GM21381 (cell line): ENCODE data around the gene SLC7A7.
"Not testable (repeated sequence)": the region's sequence is repeated elsewhere in the genome, so short reads cannot be mapped to it uniquely, and the experiment has no call there.

ENCODE experiments used
- ATAC-seq: cut with Tn5 transposase; IDR thresholded peaks from one replicate; pipeline ENCODE4 v1.9.1; 2021; ENCODE audit warnings: mild to moderate bottlenecking, moderate library complexity; ENCODE audit not compliant: unreplicated experiment

Gene SLC7A7

DNA sequence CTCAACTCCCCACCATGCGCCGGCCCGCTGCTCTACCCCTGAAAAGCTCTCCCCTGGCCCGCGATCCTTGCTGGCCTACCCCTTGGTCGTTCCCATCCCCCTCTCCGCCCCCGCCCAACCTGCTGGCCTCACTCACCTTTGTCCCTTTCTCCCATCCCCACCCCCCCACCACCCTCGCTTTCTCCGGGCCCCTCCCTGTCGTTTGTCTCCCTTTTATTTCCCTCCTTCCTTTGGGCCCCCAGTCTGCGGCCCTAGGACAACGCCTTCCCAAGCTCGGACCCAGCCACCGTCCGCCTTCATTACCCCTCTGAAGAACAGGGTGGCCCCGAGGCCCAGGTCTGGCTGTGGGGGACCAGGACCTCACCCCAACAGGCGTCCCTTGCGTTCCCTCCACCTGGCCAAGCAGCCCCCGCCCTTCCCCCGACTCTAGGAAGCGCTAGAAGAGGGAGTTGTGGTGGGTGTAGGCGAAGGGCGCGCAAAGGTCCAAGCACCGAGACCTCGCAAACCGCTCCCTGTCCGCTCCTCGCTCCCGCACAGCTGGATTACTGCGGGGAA is 6.9 kb upstream of the SLC7A7 start:
- ATAC-seq: no peak

DNA sequence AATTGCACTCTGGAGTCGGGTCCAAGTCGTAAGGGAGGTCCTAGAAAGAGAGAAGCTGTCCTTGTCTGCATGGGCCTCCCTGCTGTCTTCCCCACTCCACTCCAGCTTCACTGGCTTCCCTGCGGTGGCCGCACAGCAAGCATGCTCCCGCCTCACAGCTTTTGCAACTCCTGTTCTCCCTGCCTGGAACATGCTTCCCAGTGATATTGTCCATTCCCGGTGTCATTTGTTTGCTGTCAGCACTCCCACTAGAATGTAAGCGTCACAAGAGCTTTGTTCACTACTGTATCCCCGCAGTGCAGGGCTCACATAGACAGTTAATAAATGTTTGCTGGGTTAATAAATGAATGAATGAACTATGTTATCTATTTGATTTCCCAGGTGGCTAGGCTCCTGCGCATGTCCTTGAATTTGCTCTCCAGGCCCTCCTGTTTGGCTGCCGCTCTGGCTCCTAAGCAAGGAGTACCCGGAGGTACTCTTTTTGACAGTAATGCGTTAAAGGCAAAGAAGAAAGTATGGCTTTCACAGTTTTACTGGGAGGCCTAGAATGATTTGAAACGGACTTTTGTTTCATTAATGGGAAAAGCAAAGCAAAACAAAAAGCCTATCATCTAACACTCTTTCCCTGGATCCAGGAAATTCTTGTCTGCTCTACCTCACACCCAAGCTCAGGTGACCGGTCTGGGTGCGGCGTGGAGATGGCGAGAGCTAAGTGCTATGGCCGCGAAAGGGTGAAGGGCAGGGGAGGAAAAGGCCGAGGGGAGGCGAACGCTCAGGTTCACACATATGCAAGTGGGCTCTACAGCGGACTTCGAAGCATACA is 6.2 kb upstream of the SLC7A7 start:
- no peak for ATAC-seq

DNA sequence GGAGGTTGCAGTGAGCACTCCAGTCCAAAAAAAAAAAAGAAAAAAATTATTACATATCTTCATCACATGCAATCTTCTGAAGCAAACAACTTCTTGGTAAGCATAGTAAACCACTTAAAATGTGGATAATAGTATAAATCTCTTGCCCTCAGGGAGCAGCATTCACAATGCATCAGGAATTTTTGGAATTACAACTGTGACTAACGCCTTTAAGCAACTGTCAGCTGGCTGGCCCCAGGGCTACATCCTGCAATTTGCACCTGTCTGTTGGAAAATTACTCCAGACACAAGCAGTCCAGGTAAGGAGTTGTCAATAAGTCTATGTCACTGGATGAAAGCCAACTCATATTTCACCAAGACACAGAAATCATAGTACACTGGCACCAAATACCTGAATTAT is 5.5 kb upstream of the SLC7A7 start:
- ATAC-seq: no peak

DNA sequence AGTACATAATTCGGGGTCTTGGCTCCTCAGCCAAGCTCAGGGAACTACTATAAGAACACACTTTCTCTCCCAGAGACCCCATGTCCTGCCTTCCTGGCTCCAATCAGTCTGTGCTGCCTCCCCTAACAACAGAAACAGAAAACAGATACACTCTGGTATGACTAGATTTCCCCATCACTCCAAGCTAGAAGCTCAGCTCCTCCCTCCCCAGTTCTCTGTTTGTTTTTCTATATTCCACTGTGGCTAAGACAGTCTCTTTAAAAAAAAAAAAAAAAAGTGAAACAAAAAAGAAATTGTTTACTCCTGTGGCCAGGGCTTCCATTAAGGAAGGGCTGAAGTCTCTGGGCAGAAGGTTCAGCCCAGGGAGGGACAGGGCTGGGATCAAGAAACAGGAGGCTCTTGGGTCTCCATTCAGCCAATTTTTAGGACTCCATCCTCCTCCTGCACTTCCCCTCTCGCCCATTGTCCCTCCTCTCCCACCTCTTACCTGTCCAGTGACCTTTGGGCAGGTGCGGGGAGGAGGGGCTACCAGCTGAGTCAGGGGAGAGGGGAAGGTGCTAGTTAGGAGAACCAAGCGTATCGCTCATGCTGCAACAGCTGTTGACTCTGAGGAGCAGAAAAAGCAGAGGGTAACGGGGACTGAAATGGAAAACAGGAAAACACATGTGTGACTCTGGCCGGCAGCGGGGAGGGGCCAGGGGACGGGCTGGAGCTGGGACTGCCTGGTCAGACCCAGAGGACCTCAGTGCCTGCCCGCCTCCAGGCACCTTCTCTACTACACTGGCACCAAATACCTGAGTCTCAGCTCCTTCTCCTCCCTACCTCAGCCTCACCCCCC is 4.1 kb upstream of the SLC7A7 start:
- ATAC-seq: no peak

DNA sequence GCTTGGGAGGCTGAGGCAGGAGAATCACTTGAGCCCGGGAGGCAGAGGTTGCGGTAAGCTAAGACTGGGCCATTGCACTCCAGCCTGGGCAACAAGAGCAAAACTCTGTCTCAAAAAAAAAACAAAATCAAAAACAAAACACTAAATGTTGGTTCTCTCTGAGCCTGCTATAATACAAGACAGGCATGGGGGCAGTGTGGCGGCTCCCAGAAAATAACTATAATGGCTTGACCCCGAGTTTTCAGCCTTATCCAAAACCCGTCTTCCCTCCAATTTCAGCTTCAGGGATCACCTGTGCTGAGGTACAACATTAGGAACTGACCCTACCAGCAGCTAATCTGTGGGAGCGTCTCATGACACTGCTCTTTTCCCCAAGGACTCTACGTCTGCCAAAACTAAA is 862 bp downstream of the SLC7A7 start:
- ATAC-seq: no peak

DNA sequence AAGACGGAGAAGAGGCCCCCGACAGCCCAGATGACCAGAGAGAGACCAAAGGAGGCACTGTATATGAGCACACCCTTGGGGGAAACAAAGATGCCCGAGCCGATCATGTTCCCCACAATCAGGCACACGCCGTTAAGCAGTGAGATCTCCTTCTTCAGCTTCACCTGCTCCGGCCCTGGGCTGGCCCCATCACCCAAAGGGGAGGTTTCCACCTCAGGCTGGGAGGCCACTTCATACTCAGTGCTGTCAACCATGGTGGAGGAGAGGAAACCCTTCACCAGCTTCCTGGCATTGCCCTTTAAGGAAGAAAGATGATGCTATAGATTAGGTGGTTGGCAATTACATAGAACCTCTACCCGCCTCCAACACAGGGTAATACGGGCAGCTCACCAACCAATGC is 2.1 kb downstream of the SLC7A7 start:
- ATAC-seq: no peak

DNA sequence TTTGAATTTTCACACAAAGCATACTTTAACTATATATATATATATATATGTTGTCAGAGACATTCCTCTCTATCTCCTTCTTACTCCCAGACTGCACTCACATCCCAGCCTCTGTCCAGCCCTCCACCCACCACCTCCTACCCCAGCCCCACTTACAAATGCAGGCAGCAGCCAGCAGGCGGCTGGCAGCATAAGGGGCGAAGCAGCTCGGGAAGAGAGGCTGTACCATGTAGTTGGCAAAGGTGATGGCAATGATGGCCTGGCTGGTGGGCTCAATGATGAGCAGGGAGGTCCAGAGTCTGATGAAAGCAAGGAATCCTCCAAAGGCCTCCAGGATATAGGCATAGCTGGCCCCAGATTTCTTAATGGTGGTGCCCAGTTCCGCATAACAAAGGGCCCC is 2.5 kb downstream of the SLC7A7 start:
- no peak for ATAC-seq

DNA sequence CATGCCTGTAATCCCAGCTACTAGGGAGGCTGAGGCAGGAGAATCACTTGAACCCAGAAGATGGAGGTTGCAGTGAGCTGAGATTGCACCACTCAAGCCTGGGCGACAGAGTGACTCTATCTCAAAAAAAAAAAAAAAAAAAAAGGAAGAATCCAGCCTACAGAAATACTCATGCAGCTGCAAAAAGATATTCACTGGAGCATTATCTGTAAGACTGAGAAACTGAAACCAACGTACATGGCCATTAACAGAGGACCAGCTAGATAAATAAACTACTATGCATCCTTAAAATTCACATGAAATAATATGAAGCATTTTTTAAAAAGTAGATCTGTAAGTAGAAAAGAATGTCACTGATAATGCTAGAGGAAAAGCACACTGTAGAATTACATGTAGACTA is 3.5 kb downstream of the SLC7A7 start:
- no peak for ATAC-seq

DNA sequence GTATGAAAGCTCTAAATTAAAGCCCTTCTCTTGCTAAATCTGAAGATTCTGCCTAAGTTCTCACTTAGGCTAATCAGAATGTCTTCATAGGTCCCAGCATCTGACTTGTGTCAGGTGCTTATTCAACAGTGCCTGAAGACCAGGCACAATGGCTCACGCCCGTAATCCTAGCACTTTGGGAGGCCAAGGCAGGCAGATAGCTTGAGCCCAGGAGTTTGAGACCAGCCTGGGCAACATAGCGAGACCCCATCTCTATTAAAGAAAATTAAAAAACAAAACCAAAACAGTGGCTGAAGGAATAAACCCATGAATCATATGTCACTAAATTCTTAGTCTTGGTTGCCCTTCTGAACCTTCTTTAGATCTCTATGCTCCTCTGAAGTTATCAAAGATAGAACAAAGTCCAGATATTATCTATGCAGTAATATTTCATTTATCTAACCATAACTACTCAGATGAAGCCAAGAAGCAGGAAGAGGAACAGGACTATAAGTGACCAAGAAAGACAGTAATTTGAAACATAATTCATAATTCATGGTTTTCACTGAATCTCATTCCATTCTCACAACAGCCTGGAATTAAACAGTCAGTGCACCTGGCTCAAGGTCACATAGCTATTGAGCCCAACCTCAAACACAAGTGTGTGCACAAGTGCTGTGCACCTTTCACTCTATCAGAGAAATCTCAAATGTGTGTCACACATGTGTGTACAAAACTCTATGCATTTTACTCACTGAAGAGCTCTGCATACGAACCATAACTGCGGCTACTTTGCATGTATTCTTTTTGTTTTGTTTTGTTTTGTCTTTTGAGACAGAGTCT is 6.6 kb downstream of the SLC7A7 start:
- no peak for ATAC-seq

DNA sequence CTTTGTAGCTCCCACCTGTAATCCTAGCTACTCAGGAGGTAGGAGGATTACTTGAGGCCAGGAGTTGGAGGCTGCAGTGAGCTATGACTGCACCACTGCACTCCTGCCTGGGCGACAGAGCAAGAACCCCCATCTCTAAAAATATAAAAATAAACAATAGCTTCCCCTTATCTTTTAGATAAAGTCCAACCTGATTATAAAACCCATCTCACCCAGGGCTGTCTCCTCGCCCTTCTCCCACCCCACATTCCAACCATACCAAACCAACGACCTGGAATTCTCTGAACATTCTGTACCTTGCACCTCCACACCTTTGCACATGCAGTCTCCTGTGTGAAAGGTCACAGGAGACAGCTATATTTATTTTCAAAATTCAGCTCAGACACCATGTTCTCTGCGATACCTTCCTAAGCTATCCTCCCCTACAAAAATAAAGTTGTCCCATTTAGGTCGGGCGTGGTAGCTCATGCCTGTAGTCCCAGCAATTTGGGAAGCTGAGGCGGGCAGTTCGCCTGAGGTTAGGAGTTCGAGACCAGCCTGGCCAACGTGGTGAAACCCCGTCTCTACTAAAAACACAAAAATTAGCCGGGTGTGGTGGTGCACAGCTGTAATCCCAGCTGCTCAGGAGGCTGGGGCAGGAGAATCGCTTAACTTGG is 7.7 kb downstream of the SLC7A7 start:
- ATAC-seq: no peak

DNA sequence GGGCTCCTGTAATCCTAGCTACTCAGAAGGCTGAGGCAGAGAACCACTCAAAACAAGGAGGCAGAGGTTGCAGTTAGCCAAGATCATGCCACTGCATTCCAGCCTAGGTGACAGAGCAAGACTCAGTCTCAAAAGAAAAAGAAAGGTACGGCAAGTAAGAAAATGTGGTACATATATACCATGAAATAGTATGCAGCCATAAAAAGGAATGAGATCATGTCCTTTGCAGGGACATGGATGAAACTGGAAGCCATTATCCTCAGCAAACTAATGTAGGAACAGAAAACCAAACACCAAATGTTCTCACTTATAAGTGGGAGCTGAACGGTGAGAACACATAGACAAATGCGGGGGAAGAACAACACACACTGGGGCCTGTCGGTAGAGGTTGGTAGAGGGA is 10.0 kb downstream of the SLC7A7 start:
- not testable (repeated sequence) for ATAC-seq

DNA sequence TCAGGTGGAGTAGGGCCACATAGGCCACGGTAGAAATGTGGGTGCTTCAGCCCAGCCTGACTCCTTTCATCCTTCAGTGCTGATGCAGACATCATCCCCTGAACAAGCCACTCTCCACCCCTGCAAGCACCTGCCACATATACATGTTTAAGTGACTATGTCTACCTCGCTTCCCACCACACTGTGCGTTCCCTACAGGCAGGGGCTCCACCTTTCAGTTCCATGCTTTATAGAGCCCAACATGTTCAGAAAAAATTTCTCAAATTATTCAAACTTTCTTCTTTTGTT is 11.6 kb downstream of the SLC7A7 start:
- peak; percentile 38 for ATAC-seq

DNA sequence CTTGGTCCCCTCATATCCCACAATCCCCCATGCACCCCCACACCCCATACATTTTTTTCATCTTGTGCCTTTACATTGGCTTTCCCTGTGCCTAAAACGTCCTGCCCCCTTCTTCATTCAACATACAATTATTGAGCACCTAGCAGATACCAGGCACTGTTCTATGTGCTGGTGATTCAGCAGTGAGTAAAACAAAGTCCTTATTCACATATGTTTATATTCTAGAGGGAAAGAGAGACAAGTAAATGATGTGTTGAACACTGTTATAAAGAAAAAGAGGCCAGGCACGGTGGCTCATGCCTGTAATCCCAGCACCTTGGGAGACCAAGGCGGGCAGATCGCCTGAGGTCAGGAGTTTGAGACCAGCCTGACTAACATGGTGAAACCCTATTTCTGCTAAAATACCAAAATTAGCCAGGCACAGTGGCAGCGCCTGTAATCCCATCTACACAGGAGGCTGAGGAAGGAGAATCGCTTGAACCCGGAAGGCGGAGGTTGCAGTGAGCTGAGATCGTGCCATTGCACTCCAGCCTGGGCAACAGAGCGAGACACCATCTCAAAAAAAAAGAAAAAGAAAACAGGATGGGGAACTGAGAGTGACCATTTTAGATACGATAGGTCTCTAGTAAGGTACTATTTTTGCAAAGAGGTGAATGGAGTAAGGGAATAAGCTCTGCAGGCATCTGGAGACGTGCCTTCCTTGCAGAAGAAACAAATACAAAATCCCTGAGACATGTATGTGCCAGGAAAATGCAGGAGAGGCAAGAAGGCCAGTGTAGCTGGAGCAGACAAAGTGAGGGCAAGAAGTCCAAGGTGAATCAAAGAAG is 12.2 kb downstream of the SLC7A7 start:
- ATAC-seq: peak; percentile 55

DNA sequence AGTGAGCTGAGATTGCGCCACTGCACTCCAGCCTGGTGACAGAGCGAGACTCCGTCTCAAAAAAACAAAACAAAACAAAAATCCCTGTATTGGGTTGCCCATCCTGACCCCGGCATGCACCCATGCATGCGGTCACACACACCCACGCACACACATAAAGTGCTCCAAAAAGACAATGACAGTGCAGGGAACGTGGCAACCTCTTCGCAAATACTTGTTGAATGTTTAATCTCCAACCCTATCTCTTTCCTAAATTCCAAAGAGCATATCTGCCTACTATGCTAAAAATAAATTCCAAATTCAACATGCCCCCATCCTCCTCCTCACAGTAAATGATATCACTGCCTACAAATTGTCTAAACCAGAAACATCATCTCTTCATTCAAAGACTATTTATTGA is 13.5 kb downstream of the SLC7A7 start:
- no peak for ATAC-seq

DNA sequence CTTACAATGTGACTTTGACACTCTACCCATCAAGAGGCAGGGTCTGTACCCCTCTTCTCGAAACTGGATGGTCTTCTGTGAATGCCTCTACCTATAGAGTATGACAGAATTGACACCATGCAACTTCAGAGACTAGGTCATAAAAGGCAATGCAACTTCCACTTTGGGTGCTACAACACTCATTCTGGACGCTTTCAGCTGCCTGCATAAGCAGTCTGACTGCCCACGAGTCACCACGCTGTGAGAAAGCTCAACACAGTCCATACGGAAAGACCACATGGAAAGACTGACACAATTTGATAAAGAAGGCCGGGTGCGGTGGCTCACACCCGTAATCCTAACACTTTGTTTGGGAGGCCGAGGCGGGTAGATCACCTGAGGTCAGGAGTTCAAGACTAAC is 14.9 kb downstream of the SLC7A7 start:
- no peak for ATAC-seq

DNA sequence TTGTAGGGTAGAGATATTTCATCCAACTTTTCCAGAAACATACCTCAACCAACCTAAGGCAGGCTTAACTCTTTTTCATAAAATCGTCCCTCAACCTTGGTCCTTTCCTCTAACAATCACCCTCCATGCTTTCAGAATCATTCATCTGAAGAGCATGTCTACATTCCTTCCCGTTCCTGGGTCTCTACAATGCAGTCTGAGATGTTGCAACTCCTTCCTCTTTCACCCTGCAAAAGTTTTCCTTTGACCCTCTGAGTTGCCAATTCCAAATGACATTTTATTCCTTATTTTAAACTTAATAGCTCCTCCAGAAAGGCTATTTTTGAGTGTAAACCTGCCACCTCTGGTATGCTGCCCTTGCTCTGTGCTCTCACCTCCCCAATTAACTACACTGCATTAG is 16.7 kb downstream of the SLC7A7 start:
- ATAC-seq: no peak

DNA sequence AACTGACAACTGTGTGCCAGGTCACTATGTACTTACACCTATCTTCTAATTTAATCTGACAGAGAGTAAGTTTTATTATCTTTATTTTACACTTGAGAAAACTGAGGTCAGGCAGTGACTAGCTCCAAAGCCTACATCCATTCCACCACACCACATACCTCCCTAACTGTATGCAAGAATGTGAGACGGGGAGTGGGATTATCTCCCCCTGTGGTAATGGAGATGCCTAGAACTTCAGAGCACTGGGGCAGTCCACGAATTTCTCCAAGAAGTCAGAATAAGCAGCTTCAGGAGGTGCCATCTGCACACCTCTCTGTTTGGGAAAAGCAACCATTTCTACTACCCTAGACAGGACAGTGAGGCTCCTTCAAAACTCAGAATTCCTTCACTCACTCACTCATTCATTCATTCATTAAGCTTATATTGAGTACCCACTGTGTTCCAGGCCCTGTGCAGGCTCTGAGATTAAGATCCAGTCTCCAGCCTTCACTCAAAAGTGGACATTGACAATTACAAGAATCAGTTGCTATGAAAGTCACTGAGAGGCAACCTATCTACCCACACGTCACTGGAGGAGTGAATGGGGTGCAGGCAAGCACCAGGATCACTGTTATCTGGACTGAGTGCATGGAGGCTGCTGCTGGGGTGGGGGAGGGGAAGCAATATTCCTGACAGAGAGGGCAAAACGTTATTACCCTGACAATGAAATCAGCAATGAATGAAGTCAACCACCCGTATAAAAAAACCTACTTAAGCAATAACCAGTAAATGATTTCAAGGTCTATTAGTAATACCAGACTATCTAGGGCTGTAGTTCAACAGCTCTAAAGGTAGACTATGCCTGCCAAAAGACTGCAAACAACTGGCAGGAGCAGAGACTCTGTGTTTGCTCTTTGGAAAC is 18.0 kb downstream of the SLC7A7 start:
- no peak for ATAC-seq

DNA sequence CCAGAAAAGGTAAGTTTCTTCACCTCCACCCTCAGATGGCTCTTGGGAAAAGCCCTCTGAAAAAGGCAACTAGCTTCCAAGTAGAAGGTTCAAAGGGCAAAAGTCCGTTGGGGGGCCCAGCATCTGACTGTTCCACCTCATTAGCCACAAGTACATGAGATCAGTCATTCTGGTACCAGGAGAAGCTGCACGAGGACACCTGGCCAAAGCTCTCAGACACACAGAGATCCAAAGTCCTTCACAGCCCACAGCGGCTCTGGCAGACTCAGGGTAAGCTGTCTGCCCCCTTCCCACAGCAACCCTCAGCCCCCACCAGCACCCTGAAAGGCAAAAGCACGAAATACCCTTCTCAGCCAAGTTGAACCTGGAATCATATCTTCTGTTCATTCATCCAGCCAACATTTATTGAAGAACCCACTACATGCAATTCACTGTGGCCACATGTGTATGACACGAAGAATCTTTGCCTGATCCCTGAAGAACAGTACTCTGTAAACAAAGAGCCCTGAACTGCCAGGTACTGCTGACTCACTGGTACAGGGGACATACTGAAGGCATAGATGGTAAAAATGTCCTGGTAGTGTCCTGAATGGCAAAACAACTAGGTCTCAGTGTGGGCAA is 19.0 kb downstream of the SLC7A7 start:
- ATAC-seq: no peak
